Activated CD8-positive, alpha-beta T cell treated with anti-CD3 and anti-CD28 coated beads for 36 hours (primary cell): ENCODE data around the gene TNFRSF25. TPM values are rescaled to one million over a fixed set of nuclear protein-coding genes. Genes with fewer than 3 reads are reported as not detected.
"Not testable (repeated sequence)": the region's sequence is repeated elsewhere in the genome, so short reads cannot be mapped to it uniquely, and the experiment has no call there.

Experiments used
- ATAC-seq: fragments of 200-7000 bp; cut with Tn5 transposase; one replicate; pipeline ENCODE4 v1.10.0; 2021; ENCODE audit warnings: mild to moderate bottlenecking, moderate library complexity
- CTCF ChIA-PET: fragments of 350-600 bp; sonication (Branson Sonifier 250); formaldehyde crosslinking; loops from one replicate; lab custom pipeline; 2021; ENCODE audit warnings: antibody characterized with exemption; lab: Charles Lee
- POLR2A ChIA-PET: fragments of 350-600 bp; sonication (Branson Sonifier 250); formaldehyde crosslinking; loops from one replicate; lab custom pipeline; 2021; ENCODE audit warnings: antibody characterized with exemption; lab: Charles Lee
- DNase-seq: peaks from one replicate; pipeline ENCODE4 v3.0.0-alpha.2; 2020
- H3K27ac Mint-ChIP-seq: one replicate; pipeline ENCODE4 v1.8.0; 2021; ENCODE audit warnings: mild to moderate bottlenecking, mixed read lengths
- H3K27me3 Mint-ChIP-seq: one replicate; pipeline ENCODE4 v1.8.0; 2021; ENCODE audit warnings: mixed read lengths
- H3K36me3 Mint-ChIP-seq: one replicate; pipeline ENCODE4 v1.8.0; 2021; ENCODE audit warnings: low read depth, mixed read lengths
- H3K4me1 Mint-ChIP-seq: one replicate; pipeline ENCODE4 v1.8.0; 2021; ENCODE audit warnings: low read depth, mixed read lengths
- H3K4me3 Mint-ChIP-seq: one replicate; pipeline ENCODE4 v1.8.0; 2021; ENCODE audit warnings: mild to moderate bottlenecking, moderate library complexity, mixed read lengths
- H3K9me3 Mint-ChIP-seq: one replicate; pipeline ENCODE4 v1.8.0; 2021; ENCODE audit warnings: mixed read lengths
- CTCF ChIP-seq: fragments of 200-600 bp; IDR thresholded peaks from one replicate; pipeline ENCODE4 v1.8.0; 2022; ENCODE audit warnings: antibody characterized with exemption, mild to moderate bottlenecking
- intact Hi-C: fragments of 100-400 bp; cut with micrococcal nuclease; formaldehyde crosslinking; loops from one replicate; pipeline ENCODE4 v1.10.0; 2022
- total RNA-seq, 2 experiments: library from RNA; stranded (reverse); gene quantifications; one replicate each; pipeline ENCODE4 v1.2.3, GENCODE V29; 2021

Gene TNFRSF25
- total RNA-seq, 2 experiments from 2014 or later: 55.8 to 57.8 TPM

GRCh38 chr1:6435547-6435946 lies 30.4 kb downstream of the TNFRSF25 start:
- Mint-ChIP-seq H3K27ac (no peak overlapping the region), H3K4me1 (peaks cover 2% of the 10 kb centered on the region), H3K36me3 (no peaks in the 10 kb centered on the region), H3K27me3 (peaks cover 14% of the 10 kb centered on the region), H3K4me3 (no peak overlapping the region), H3K9me3 (no peaks in the 10 kb centered on the region)
- no peak for TF ChIP-seq CTCF
- ATAC-seq (no peak), DNase-seq (no peak)
- ChIA-PET POLR2A (no interaction called here), CTCF (interaction anchor here (1.4 to 8.1 kb wide), 2 partner anchors 13 to 22 kb away, joined by 3 to 75 read pairs; no protein-coding TSS in a partner anchor)
- intact Hi-C loops: no loop called here

GRCh38 chr1:6435129-6435528 lies 30.8 kb downstream of the TNFRSF25 start:
- no peak overlapping the region for H3K4me3 Mint-ChIP-seq
- H3K36me3 Mint-ChIP-seq: no peaks in the 10 kb centered on the region
- CTCF ChIA-PET: interaction anchor here (0.6 to 8.1 kb wide), 4 partner anchors 13 to 37 kb away, joined by 3 to 75 read pairs (median 4); no protein-coding TSS in a partner anchor
- no peak for TF ChIP-seq CTCF
- H3K27me3 Mint-ChIP-seq: peaks cover 14% of the 10 kb centered on the region
- no peak overlapping the region for H3K27ac Mint-ChIP-seq
- intact Hi-C loops: no loop called here
- H3K9me3 Mint-ChIP-seq: no peaks in the 10 kb centered on the region
- DNase-seq: no peak
- peaks cover 2% of the 10 kb centered on the region for H3K4me1 Mint-ChIP-seq
- POLR2A ChIA-PET: no interaction called here
- no peak for ATAC-seq

- H3K36me3 Mint-ChIP-seq: no peaks in the 10 kb centered on the region
- no peaks in the 10 kb centered on the region for H3K9me3 Mint-ChIP-seq
- H3K27me3 Mint-ChIP-seq: peaks cover 10% of the 10 kb centered on the region
- ATAC-seq (no peak), DNase-seq (no peak)
- intact Hi-C loops: no loop called here
- TF ChIP-seq CTCF: no peak
- H3K4me1 Mint-ChIP-seq: no peaks in the 10 kb centered on the region
- no peak overlapping the region for H3K27ac Mint-ChIP-seq
- POLR2A ChIA-PET: no interaction called here
- H3K4me3 Mint-ChIP-seq: no peak overlapping the region
- CTCF ChIA-PET: interaction anchor here (1.2 to 8.1 kb wide), 3 partner anchors 12 to 186 kb away, joined by 3 to 75 read pairs (median 4); no protein-coding TSS in a partner anchor
Measured at GRCh38 chr1:6434186-6434585, 31.8 kb downstream of the TNFRSF25 start.

GRCh38 chr1:6431645-6432579 lies 34.1 kb downstream of the TNFRSF25 start:
- DNase-seq, H3K27ac Mint-ChIP-seq, intact Hi-C loops, H3K4me3 Mint-ChIP-seq, H3K9me3 Mint-ChIP-seq, H3K4me1 Mint-ChIP-seq, H3K36me3 Mint-ChIP-seq, H3K27me3 Mint-ChIP-seq, ATAC-seq: not testable (repeated sequence)
- ChIA-PET POLR2A (interaction anchor here (1.1 to 1.2 kb wide), 2 partner anchors 10 to 19 kb away, joined by 3 read pairs; no protein-coding TSS in a partner anchor), CTCF (interaction anchor here (1.6 to 8.1 kb wide), 3 partner anchors 9 to 109 kb away, joined by 3 to 75 read pairs (median 4); partner anchors contain the start of gene HES2)

- CTCF ChIA-PET: interaction anchor here (0.8 to 1.5 kb wide), 3 partner anchors 8 to 182 kb away, joined by 3 to 7 read pairs (median 4); no protein-coding TSS in a partner anchor
- DNase-seq, H3K36me3 Mint-ChIP-seq, H3K9me3 Mint-ChIP-seq, ATAC-seq, intact Hi-C loops, H3K27ac Mint-ChIP-seq, POLR2A ChIA-PET, H3K4me3 Mint-ChIP-seq, H3K4me1 Mint-ChIP-seq: not testable (repeated sequence)
- H3K27me3 Mint-ChIP-seq: peaks cover 12% of the 10 kb centered on the region
Measured at GRCh38 chr1:6429660-6430411, 36.1 kb downstream of the TNFRSF25 start.

- H3K4me3 Mint-ChIP-seq, H3K27ac Mint-ChIP-seq, intact Hi-C loops, H3K36me3 Mint-ChIP-seq, DNase-seq, H3K9me3 Mint-ChIP-seq, CTCF ChIA-PET, POLR2A ChIA-PET, ATAC-seq, H3K4me1 Mint-ChIP-seq: not testable (repeated sequence)
- H3K27me3 Mint-ChIP-seq: peaks cover 20% of the 10 kb centered on the region
Measured at GRCh38 chr1:6428453-6428852, 37.5 kb downstream of the TNFRSF25 start.
